OCI-LY3 (cell line): Measurements from ENCODE around the gene PTPRN2.

Source experiments
- H2AFZ ChIP-seq: fragments of 200-600, 300-600 bp; shearing (Covaris generic); 2 replicates; pipeline ENCODE4 v1.6.0; 2014; ENCODE audit warnings: antibody characterized with exemption, low read depth, low read length
- H3K27ac ChIP-seq: fragments of 200-600, 300-600 bp; sonication (generic); 2 replicates; pipeline ENCODE4 v1.5.1; 2014; ENCODE audit warnings: mild to moderate bottlenecking, low read length, moderate library complexity, mixed read lengths
- H3K27me3 ChIP-seq: fragments of 200-600, 300-600 bp; sonication (generic); 2 replicates; pipeline ENCODE4 v1.6.1; 2014; ENCODE audit warnings: low read depth, low read length, mixed read lengths
- H3K36me3 ChIP-seq: fragments of 200-600, 300-600 bp; sonication (generic); replicated peaks from 2 replicates; pipeline ENCODE3; 2014; ENCODE audit warnings: low read depth, low read length, mixed read lengths
- H3K4me1 ChIP-seq: fragments of 300-600, 200-600 bp; sonication (generic); 2 replicates; pipeline ENCODE4 v1.6.1; 2014; ENCODE audit warnings: low read length, mixed read lengths
- H3K4me2 ChIP-seq: fragments of 200-600, 300-600 bp; sonication (generic); 2 replicates; pipeline ENCODE4 v1.6.1; 2014; ENCODE audit warnings: low read length, mixed read lengths
- H3K4me3 ChIP-seq: fragments of 300-600, 200-600 bp; sonication (generic); 2 replicates; pipeline ENCODE4 v1.5.1; 2014; ENCODE audit warnings: antibody characterized with exemption, mild to moderate bottlenecking, low read length, moderate library complexity
- H3K79me2 ChIP-seq: fragments of 300-600, 200-600 bp; shearing (Covaris generic); 2 replicates; pipeline ENCODE4 v1.6.1; 2014; ENCODE audit warnings: mild to moderate bottlenecking, low read length, mixed read lengths
- H3K9ac ChIP-seq: fragments of 300-600, 200-600 bp; shearing (Covaris generic); 2 replicates; pipeline ENCODE4 v1.6.0; 2014; ENCODE audit warnings: mild to moderate bottlenecking, low read length, moderate library complexity
- H3K9me3 ChIP-seq: fragments of 200-600, 300-600 bp; shearing (Covaris generic); 2 replicates; pipeline ENCODE4 v1.6.1; 2014; ENCODE audit warnings: low read length, mixed read lengths; ENCODE audit not compliant: insufficient read depth
- H4K20me1 ChIP-seq: fragments of 200-600, 300-600 bp; sonication (generic); 2 replicates; pipeline ENCODE4 v1.6.1; 2016; ENCODE audit warnings: low read length, mixed read lengths; ENCODE audit not compliant: insufficient read depth
- EZH2phosphoT487 ChIP-seq: fragments of 200-600 bp; shearing (Covaris generic); IDR thresholded peaks from 2 replicates; pipeline ENCODE4 v1.6.1; 2018; ENCODE audit warnings: antibody characterized with exemption, mixed run types, low read depth
- TF ChIP-seq, protein P1 (sequence below): fragments of 200-600, 300-600 bp; sonication (generic); IDR thresholded peaks from 2 replicates; pipeline ENCODE4 v1.5.1; 2014; ENCODE audit warnings: antibody characterized with exemption, low read length, low read depth

Gene PTPRN2

GRCh38 chr7:157775021-157775559 lies 812.5 kb downstream of the PTPRN2 start:
- Histone ChIP-seq H3K4me3 (no peak overlapping the region), H3K27me3 (no peaks in the 10 kb centered on the region), H3K36me3 (no peaks in the 10 kb centered on the region), H3K27ac (no peak overlapping the region), H3K9me3 (0 out of 2 replicates have a peak, but pooled peaks cover 2% of the 10 kb centered on the region), H3K4me1 (no peaks in the 10 kb centered on the region), H3K79me2 (no peaks in the 10 kb centered on the region), H3K4me2 (no peak overlapping the region), H4K20me1 (no peaks in the 10 kb centered on the region), H3K9ac (no peak overlapping the region), H2AFZ (no peak overlapping the region)
- no peak for TF ChIP-seq EZH2phosphoT487
- TF ChIP-seq, protein P1, sequence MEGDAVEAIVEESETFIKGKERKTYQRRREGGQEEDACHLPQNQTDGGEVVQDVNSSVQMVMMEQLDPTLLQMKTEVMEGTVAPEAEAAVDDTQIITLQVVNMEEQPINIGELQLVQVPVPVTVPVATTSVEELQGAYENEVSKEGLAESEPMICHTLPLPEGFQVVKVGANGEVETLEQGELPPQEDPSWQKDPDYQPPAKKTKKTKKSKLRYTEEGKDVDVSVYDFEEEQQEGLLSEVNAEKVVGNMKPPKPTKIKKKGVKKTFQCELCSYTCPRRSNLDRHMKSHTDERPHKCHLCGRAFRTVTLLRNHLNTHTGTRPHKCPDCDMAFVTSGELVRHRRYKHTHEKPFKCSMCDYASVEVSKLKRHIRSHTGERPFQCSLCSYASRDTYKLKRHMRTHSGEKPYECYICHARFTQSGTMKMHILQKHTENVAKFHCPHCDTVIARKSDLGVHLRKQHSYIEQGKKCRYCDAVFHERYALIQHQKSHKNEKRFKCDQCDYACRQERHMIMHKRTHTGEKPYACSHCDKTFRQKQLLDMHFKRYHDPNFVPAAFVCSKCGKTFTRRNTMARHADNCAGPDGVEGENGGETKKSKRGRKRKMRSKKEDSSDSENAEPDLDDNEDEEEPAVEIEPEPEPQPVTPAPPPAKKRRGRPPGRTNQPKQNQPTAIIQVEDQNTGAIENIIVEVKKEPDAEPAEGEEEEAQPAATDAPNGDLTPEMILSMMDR = no peak

- no peak overlapping the region for H3K4me2 ChIP-seq
- TF ChIP-seq, protein P1 = no peak
- no peak for TF ChIP-seq EZH2phosphoT487
- no peak overlapping the region for H2AFZ ChIP-seq
- no peaks in the 10 kb centered on the region for H4K20me1 ChIP-seq
- 0 out of 2 replicates have a peak, but pooled peaks cover 2% of the 10 kb centered on the region for H3K9me3 ChIP-seq
- no peaks in the 10 kb centered on the region for H3K79me2 ChIP-seq
- H3K9ac ChIP-seq = no peak overlapping the region
- H3K4me1 ChIP-seq = no peaks in the 10 kb centered on the region
- H3K36me3 ChIP-seq = no peaks in the 10 kb centered on the region
- H3K27ac ChIP-seq = no peak overlapping the region
- H3K4me3 ChIP-seq = no peak overlapping the region
- H3K27me3 ChIP-seq = no peaks in the 10 kb centered on the region
These were observed 813.1 kb downstream of the PTPRN2 start for GRCh38 chr7:157774495-157774894.

- Histone ChIP-seq H3K4me1 (no peaks in the 10 kb centered on the region), H3K79me2 (no peaks in the 10 kb centered on the region), H3K4me3 (no peak overlapping the region), H2AFZ (no peak overlapping the region), H3K9ac (no peak overlapping the region), H3K9me3 (0 out of 2 replicates have a peak, but pooled peaks cover 2% of the 10 kb centered on the region), H3K4me2 (no peak overlapping the region), H3K27me3 (no peaks in the 10 kb centered on the region), H4K20me1 (no peaks in the 10 kb centered on the region), H3K36me3 (no peaks in the 10 kb centered on the region), H3K27ac (no peak overlapping the region)
- no peak for TF ChIP-seq EZH2phosphoT487
- TF ChIP-seq, protein P1 = no peak
These were observed 814.3 kb downstream of the PTPRN2 start for GRCh38 chr7:157773361-157773760.

DNA sequence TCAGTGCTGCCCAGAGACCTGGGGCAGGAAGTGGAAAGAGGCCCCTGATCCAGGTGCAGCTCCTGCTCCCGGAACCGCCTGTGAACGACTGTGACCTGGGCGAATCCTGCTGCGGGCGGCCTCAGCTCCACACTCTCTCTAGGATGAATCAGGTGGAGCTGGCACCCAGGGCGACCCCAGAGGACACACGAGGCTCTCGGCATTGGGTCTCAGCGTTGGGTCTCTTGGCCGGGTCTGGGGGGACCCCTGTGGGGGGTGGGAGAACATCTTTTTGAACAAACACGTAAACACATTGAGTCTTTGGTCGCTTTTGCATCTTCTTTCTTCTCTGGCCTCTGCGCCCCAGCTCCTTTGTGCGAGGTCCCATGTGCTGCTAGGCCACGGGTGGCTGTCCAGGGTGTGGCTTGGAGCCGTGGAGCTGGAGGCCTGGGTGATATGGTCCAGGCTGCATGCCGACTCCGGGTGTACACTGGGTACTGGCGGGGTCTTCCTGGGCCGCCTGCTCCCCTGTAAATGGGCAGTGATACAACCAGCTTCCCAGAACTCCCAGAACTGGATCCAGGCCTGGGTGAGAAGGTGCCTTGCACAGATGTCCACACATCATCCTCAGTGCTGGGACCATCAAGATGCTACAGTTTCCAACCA lies 815.0 kb downstream of the PTPRN2 start:
- H3K36me3 ChIP-seq = no peaks in the 10 kb centered on the region
- no peaks in the 10 kb centered on the region for H4K20me1 ChIP-seq
- no peak overlapping the region for H2AFZ ChIP-seq
- TF ChIP-seq, protein P1 = no peak
- no peak for TF ChIP-seq EZH2phosphoT487
- no peaks in the 10 kb centered on the region for H3K79me2 ChIP-seq
- no peak overlapping the region for H3K4me3 ChIP-seq
- no peak overlapping the region for H3K9ac ChIP-seq
- H3K9me3 ChIP-seq = 0 out of 2 replicates have a peak, but pooled peaks cover 2% of the 10 kb centered on the region
- no peak overlapping the region for H3K4me2 ChIP-seq
- no peaks in the 10 kb centered on the region for H3K27me3 ChIP-seq
- H3K4me1 ChIP-seq = no peaks in the 10 kb centered on the region
- no peak overlapping the region for H3K27ac ChIP-seq
